Suppressor macrophage treated with lipopolysaccharide for 4 hours (primary cell): ENCODE data around the gene CHRNG.

ENCODE experiments used
- DNase-seq: peaks from one replicate; pipeline ENCODE4 v3.0.0-alpha.2; 2020

The CHRNG gene

DNA sequence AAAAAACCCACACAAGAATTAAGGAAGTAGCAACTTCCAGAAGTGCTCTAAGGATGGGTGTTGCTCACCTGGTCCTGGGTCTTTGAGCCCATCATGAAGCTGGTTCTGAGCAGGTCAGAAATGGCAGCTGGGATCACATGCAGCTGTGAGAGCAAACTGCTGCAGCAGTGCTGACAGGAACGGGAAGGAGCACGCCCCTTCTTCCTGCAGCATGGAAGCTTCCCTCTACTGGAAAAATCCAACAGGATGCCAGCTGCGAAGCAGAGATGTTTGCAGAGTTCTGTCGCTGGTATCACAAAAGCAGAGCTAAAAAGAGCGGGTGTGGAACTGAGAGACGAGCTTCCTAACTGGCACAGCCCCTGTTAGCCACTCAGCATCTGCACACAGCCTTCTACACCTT, 44.7 kb downstream of the CHRNG start:
- DNase-seq, result no peak

DNA sequence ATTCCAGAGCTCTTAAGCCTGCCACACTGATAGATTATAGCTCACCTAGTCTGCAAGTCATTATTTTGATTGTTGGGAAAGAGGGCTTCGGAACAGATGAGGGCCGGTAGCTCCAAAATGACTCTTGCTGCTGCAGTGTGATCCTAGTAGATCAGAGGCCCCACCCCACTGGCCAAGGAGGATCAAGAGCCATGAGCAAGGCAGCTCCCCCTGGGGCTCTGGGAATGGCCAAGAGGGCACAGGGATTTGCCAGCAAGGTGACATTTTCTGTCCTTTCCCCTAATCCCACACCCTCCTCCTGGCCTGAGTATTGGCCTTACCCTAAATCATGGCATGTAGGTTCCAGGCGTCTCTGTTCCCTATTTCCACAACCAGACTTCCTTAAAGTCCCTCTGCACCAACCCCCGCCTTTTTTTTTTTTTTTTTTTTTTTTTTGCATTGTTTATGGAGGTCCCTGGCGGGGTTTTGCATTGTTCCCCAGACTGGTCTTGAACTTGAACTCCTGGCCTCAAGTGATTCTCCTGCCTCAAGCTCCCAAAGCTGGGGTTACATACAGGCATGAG, 47.5 kb downstream of the CHRNG start:
- DNase-seq, result peak; percentile 19

DNA sequence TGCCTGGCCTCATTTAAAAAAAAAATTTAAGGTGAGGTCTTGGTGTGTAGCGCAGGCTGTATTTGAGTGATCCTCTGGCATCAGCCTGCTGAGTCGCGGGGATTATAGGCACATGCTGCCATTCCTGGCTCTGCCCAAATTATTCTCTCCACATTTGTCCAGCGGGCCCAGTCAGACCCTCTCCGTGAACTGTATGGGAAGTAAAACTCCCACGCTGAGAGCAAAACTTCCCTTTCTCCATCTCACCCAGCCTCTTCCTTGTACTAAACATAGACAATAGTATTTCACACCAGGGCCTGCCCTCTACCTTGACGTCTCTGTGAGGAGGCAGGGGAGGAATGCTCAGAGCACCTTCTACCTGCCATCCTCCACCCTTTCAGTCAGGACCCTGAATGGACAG, 48.0 kb downstream of the CHRNG start:
- DNase-seq, result peak; percentile 57

DNA sequence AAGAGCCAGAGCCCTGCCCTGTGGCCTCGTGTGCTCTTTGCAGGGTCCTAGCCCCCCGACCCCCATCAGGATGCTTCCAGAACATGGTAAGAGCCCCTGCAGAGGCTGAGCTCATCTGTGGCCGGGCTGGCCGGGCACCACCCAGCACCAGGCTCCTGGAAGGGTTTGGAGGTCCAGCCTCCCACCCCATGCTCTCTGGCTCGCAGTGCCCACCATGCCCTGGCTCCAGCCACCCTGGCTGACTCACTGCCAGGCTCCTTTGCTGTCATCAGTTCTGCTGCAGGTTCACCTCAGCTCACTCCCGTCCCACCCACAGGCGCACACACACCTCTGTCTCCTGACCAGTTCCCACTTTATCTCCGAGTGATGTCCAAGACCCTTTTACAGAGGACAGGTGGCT, 48.5 kb downstream of the CHRNG start:
- DNase-seq, result no peak

DNA sequence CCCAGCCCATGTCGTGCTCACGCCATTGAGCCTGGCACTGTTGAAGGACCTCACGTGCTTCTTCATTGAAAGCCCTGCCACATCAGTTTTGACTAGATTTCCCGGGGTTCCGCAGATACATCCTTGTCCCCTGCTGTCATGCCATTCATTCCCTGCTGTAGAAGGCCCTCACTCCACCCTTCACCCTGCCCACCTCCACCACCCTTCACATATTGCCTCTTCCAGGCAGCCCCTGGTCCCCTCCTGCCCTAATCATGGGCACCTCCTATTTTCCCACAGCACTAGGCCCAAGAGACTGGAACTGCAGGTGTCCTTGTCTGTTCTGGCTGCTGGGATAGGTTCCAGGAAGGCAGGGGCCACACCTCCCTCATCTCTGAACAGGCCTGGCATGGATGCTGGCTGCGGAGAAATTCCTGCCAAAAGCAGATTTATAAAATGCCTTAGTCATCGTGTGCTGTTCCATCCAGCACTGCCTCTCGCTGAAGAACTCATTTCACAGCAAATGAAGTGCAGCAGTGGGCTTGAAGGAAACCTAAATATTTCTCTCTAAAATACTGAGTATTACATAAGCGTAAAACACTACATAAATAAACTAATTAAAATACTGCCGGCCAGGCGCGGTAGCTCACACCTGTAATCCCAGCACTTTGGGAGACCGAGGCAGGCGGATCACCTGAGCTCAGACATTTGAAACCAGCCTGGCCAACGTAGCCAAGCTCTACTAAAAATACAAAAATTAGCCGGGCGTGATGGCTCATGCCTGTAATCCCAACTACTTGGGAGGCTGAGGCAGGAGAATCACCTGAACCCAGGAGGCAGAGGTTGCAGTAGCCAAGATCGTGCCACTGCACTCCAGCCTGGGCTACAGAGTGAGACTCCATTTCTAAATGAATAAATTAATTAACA, 49.4 kb downstream of the CHRNG start:
- no peak for DNase-seq

DNA sequence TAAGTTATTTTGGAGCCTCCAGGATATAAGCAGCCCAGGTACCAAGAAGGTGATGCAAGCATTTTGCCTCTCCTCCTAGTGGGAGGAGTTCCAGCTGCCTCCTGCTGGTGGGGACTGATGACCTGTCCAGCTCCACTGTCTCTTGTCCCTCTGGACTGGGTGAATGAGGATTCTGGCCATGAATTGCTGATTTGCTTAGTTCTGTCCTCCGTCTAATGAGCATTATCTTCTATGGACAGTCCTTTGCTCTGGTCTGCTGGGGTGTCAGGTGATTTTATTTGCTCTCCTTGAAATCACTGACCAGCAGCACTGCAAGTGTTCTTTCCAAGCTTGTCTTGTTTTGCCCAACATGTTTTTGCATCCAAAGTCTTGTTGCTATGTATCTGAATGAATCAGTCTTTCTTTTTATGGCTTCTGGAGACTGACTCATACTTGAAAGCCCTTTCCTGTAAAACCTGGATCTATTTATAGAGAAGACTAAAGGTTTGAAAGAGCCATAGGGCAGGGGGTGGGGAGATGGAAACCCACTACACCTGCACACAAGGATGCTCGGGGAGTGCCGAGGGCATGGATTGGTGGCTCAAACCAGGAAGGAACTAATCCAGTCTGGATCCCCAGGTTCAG, 53.4 kb downstream of the CHRNG start:
- DNase-seq, result no peak

DNA sequence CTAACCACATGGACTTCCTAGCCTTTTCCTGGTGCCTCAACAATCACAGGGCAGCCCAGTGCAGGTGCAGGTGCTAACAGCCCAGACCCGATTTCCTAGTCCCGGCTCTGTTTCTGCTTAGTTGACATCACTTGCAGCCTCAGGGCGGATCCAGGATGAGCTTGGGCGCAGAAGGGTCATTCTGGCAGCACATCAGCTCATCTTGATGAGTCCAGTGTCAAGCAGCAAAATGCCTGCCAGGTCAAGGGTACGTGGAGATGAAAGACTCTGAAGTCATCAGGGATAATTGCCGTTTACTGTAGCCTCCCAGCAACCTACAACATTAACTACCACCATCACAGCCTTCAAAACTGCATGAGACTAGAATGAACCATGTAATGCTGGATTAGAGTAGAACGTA, 54.5 kb downstream of the CHRNG start:
- no peak for DNase-seq
